NCI-H446 treated with DMSO at 0.1 percent for 48 hours (cell line): ENCODE measurements around the gene MDFIC.

Experiments
- DNase-seq: peaks from one replicate; lab custom pipeline; 2025; lab: John Stamatoyannopoulos, UW

Gene MDFIC

DNA sequence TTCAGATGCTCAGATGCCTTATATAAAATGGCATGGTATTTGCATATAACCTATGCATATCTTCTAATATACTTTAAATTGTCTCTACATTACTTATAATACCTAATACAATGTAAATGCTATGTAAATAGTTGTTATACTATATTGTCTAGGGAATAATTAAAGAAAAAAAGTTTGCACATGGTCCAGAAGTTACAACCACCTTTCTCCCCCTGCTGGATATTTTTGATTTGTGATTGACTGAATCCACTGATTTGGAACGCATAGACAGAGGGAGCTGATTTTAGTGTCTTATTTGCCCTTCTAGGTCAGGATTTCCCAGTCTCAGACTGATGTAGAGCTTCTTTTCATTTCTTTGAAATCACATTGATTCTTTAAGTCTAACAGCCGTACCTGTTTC lies 31.8 kb downstream of the MDFIC start:
- no peak for DNase-seq

DNA sequence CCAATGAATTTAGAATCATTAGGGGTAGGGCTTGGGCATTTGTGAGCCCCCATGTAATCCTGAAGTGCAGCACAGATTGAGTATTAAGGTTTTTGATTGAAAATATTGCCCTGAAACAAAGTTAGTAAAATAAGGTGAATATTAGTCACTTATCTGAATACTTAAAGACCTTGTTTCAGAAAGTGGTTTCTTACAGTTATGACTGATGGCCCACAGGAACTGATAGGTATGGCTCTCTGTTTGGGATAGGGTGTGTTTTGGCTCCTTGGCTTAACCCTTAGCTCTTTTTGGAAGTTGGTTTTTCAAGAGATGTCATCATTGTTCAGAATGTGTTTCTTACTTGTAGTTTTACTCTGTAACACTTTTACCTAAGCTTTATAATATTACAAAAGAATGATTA lies 34.8 kb downstream of the MDFIC start:
- no peak for DNase-seq

DNA sequence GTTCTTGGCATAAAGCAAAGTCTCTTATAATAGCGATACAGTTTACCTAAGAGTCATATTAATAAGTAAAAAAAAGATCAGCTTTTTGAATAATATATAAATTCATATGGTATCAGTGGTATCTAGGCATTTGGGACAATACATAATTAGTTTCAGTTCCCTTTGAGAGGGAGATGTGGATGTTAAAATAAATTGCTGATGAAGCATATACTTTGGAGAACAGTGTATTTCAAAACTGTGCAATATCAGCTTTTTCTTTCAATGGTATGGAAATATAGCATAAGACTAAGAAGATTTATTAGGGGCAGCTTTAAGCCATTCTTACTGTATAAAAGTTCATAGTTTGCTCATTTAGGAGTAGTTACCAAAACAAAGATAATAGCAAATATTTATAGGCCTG lies 35.5 kb downstream of the MDFIC start:
- DNase-seq = no peak

DNA sequence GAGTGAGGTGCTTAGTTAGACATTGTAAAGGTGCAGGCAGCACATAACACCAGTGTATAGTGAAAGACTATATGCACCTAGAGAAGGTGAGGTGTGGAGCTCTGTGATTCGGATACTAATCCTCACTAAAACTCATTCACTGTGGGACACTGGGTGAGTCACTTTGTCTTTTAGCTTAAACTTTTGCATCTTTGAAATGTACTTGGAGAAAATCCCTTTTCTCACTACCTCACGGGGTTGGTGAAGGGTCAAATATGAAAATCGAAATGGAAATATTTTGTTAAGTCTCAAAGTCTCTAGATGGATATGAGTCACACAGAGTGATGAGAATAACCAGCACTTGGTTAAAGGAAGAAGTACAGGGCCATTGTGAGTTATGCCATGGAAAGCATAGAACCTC lies 38.0 kb downstream of the MDFIC start:
- DNase-seq = no peak

DNA sequence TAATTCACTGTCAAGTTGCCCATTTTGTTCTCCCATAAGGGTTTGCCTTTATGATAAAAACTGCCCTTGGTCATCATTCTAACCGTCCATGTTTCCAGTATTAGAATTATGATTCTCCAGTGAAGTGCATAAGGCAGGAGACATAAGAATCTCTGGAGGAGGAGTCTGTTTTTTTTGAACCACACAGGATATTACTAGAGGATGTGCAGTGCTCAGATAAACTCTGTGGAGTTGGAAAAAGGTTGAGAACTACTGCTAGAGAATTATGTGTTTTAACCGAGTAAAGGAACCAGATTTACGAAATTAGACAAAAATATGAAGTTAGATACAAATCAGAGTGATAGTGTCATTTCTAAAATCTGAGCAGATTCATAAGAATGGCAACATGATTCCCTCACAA lies 40.5 kb downstream of the MDFIC start:
- no peak for DNase-seq

DNA sequence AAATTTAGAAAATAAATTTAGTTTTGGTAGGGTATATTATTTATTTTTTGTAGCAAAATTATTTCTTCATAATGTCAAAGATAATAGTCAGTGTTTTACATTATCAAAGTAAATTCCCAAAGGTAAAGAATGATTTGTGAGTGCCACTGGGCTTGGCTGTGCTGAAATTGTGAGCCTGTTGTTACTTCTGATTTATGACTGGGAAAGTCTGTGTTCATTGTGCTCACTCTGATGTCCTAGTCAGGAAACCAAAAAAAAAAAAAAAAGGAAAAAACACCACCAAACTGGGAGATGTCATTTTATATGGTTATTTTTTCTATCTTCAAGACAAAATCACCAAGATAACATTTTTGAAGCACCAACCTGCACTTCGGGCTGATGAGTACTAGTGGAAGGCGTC lies 44.3 kb downstream of the MDFIC start:
- no peak for DNase-seq

DNA sequence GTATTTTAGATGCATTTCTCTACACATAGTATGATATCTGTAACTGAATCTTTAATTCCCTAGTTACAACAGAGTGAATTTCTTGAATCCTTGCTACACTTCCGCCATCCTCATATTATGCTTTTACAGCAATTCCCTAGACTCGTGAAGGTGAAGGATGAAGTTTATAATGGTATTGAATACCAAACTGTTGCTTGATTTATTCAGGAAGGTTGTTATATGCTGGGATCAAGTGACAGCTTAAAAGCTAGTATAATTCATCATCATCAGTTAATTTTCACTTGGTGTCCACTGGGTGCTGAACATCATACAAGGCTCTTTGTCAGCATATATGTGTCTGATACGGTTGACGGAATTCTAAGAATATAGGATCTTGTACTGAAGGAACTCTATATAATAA lies 47.2 kb downstream of the MDFIC start:
- no peak for DNase-seq

DNA sequence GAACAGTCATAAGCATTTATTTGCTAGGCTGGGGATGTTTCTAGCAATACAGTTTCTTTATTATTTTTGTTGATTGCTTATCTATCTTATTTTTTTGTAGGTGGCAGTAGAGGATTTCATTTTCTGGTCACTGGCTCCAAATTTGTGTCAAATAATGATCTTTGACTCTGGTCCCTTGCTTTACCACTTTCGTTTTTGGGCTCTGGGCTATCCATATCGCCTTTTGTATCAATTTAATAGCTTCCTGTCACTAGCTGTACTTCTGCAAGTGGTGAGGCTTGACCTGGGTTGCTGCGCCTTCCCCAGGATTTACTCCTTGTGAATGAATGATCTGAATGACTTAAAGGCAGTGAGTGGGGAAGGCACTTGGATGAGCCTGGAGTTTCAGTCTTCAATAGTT lies 48.4 kb downstream of the MDFIC start:
- no peak for DNase-seq

DNA sequence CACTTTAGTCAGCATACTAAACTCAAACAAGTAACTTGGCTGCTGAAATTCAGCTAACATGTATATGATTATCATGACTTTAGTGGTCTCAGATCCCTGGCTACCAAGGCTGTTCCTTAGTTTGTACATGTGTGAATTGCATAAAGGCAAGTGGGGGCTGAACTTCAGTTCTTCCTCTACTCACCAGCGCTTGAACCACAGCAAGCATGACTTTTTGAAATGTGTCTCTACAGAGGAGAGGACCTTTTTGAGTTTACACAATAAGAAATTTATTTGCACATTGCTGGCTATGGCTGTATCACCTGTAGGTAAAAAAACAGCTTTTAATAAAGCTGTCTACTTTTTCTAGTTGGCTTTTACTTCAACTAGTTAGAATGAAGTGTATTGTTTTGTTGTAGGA lies 48.8 kb downstream of the MDFIC start:
- DNase-seq = no peak

DNA sequence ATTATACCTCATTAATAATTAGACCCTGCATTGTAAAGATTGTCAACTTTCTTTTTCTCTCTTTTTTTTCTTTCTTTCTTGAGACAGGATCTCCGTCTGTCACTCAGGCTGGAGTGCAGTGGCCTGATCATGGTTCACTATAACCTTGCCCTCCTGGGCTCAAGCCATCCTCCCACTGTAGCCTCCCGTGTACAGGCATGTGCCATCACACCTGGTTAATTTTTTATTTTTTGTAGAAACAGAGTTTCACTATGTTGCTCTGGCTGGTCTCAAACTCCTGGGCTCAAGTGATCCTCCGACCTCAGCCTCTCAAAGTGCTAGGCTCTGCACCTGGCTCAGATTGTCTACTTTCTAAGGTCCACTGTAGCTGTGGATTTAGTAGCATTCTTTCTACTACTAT lies 50.7 kb downstream of the MDFIC start:
- no peak for DNase-seq

DNA sequence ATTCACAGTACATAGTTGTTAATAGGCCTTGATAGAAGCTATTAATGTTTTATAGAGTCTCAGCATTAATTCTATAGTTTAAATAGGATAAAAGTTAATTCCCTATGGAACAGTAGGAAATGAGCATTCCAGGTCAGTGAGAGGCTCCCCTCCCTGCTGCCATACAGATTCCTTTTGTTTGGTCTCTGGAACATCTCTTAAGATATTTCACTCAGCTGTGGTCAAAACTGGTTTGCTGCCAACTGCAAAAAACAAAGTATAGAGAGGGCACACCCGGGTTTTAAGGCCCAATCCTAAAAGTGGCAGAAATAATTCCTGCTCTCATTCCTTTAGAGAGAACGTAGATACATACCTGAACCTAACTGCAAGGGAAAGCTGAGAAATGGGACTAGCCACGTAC lies 51.3 kb downstream of the MDFIC start:
- DNase-seq = no peak

DNA sequence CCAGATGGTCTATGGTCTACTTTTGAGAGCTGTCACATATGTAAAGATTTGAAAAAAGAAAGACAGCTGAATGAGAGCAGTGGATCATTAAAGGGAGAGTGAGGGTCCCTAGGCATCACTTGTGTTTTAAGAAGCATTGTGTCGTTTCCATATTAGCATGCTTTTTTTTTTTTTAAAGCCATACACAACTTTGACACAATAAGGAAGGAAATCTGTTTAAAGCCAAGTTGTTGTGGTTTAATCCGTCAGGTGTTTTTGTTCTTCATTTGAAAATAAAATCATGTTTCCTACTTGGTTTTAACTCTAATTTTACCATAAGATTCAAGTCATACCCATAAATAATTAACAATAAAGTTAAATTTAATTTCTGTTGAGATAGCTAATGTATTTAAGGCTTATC lies 53.5 kb downstream of the MDFIC start:
- no peak for DNase-seq

DNA sequence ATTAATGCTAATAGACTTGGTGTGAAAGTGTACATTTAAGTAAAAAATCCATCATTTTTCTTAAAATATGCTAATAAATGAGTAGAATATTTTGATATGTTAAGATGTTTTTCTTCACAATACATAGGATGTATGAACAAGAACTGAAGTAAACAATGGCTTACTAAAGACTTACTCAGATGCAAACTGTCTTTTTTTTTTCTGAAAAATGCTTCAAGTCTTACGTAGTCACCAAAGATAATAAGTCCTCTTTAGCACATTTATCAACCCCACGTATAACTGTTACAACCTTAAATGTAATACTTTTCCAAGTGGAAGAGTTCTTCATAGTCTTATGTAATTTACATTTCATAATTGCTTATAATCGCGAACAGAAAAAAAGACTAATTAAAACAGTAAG lies 54.8 kb downstream of the MDFIC start:
- no peak for DNase-seq

DNA sequence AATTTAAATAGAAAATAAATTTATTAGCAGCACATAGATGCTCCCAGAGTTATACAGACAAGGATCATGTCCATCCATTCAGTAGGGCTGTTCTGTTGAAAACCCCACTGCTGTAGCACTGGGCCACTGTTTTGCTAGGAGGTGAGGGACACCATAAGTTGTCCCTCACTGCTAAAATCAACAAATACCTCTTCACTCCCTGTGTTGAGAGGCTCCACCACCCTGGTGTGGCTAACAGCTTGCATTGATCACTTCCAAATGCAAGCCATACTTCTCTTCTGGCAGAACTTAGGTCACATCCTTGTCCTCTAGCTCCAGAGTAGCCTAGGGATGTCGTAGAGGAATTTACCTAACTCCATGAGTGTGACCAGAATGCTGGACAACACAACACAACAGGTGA lies 55.4 kb downstream of the MDFIC start:
- no peak for DNase-seq

DNA sequence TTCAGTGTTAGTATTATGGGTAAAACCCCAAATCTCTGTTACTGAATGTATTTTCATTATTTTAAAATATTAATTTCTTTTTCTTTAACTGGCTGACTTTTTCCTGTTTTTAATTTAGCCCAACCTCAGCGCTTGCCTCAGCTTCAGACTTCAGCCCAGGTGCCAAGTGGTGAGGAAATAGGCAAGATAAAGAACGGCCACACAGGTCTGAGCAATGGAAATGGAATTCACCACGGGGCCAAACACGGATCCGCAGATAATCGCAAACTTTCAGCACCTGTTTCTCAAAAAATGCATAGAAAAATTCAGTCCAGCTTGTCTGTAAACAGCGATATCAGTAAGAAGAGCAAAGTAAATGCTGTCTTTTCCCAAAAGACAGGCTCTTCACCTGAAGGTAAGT lies 57.5 kb downstream of the MDFIC start:
- DNase-seq = no peak

DNA sequence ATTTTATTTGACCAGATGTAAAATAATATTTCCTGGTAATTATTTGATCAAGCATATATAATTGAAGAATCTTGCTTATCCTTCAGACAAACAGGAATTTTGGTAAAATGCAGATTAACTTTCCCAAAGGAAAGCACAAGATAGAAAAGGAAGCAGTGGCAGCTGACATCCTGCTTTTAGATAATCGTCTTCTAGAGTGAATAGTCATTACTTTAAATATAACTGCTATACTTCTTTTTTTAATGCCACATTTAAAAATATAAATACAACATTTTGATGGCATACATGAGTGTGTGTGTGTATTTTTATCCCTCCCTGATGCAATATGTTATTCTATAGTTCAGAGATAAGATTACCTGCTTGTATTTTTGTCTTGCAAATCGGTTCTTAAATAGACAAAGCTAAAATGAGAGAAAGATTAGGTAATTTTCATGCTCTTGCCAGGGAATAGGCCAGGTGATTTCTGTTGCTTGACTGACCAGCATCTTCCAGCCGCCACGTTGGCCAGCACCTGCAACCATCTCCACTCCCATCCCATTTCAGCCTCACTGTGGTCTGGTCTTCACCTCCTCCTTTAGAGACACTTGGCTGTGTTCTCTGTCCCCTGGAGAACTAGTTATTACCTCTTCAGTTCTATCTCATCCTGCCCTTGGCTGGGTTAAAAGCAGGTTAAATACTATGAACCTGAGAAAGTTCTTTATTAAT lies 58.1 kb downstream of the MDFIC start:
- DNase-seq = no peak

DNA sequence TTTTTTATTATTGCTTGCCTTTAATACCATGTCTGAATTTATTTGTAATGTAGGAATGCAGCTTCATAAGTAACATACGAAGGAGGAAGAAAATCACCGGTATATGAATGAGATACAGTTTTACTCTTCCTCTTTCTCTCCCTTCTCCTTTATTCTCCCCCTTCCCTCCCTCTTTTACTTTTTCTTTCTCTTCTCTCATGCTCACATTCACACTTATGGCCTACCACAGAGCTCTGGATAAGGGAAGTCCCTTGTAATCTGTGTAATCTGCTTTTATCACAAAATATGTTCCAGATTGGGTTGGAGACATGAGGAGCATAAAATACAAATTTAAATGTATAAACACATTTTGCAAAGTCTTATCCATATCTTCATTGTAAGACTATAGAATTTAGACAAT lies 59.4 kb downstream of the MDFIC start:
- no peak for DNase-seq

DNA sequence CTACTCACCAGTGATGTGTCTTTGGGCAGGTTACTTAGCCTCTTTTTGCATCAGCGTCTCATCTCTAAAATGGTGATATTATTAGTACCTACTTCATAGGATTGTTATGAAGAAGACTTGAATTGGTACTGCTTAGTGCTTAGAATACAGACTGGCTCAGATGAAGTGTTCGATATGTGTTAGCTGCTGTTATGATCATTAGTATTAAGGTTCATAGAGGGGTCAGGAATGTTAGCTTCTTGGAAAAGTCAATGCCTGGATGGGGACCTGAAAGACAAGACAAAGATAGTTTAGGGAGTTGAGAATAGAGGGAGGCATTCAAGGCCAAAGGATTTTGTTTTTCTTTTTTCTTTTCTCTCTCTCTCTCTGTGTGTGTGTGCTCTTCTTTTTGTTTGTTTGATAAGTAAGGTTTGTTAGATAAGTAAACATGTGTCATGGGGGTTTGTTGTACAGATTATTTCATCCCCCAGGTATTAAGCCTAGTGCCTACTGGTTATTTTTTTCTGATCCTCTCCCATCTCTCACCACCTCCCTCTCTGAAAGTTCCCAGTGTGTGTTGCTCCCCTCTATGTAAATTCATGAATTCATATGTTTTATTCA lies 63.3 kb downstream of the MDFIC start:
- no peak for DNase-seq

DNA sequence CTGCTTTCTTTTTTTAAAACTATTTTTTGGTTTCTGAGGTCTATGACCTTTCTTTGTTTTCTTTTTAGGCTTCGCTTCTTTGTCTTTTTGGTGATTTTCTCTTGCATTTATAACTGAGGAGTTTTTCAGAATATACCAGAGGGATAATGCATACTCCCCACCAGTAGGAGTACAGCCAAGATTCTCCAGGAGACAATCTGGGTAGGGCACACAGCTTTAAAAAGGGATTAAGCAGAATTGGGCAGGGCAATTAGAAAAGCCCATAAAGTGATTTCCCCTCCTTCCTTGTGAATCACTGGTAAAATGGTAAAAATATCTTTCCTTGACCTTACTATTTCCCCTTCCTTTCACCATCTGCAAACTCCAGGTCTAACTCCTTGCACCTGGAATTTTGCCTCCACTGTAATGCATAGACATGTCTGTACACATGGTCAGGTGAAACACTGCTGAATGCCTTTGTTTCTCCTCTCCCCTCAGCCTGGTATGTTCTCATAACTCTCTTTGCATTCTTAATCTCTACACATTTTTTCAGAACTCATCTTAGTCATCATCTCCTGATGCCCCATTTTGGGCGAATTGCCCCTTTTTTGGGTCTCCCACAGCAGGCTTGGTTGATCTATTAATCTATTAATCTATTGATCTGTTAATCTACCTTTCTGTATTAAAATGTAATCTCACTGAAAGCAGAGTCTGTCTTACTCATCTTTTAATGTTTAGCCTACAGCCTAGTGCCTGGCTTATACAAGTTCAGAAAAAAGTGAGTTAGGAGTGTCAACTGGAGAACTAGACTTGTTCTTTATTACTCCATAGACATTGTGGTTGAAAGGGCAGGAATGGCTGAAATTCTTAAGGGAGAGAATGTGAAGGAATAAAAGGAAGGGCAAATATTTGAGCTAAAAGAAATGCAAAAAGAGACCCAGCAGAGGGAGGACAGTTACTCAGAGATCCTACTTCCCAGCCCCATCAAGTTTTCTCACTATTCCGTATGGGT lies 64.6 kb downstream of the MDFIC start:
- no peak for DNase-seq

DNA sequence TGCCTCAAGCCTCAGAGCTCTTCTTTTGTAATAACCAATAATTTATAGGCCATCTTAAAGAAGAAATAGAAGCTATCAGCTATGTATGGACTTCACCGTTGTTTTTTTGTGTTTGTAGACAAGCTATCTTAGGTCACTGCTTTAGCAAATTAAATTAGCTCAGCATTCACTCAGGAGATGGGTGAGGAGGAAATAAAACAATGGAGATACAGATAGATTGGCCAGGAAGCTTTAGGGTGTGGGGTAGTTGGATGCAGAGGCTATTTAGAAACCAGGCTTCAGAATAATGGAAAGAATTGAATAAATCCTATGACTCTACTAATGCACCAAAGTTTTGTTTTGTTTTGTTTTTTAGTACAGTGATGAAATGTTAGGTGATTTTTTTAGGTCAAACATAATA lies 66.1 kb downstream of the MDFIC start:
- DNase-seq = no peak

DNA sequence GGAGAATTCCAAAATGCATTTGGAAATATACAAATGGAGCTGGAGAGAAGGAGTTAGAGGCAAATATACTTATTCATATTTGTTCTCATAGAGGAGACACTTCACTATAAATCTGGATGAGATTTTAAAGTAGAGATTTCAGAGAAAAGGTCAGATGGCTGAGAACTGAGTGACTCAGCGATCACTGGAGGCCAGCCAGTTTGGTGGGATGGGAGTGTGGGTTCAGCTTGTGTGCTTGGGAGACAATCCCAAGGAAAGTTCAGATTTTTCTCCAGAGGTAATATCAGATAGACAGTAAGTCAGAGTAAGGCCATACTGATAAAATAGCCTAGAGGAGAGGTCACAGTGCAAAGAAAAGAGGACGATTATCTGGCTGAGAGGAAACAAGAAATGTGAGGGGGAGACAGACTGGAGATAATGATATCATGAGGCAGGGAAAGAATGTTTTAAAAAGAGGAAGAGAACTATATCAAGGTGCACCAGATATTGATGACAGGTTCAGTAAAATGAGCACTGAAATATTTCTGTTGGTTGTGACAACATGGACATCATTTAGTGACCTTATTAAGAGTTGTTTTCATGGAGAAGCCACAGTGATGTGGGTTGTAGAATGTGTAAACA lies 67.0 kb downstream of the MDFIC start:
- DNase-seq = peak; percentile 20

DNA sequence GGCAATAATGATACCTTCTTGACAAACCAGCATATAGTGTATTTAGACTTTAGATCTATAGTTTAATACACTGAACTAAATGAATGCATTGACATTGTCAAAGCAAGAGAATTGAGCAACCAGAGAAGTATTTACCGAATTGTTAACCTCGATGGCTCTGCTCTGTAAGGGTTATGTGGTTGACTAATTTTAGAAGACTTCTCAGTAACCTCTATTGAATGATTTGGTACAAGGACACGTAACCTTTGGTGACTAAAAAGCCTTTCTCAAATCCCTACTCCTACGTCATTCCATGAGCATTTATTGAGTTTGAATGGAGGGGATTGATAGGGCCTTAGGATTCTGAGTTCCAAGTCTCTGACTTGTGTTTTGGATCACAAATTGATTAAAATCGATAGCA lies 67.6 kb downstream of the MDFIC start:
- DNase-seq = no peak
